Right kidney (tissue), 1 donor: ENCODE measurements around the gene SERPINA1.

Source experiments
- DNase-seq: peaks from one replicate; pipeline ENCODE4 v3.0.0-alpha.2; 2016

Gene SERPINA1

GRCh38 chr14:94384342-94384741 is 4.1 kb downstream of the SERPINA1 start:
- no peak for DNase-seq

DNA sequence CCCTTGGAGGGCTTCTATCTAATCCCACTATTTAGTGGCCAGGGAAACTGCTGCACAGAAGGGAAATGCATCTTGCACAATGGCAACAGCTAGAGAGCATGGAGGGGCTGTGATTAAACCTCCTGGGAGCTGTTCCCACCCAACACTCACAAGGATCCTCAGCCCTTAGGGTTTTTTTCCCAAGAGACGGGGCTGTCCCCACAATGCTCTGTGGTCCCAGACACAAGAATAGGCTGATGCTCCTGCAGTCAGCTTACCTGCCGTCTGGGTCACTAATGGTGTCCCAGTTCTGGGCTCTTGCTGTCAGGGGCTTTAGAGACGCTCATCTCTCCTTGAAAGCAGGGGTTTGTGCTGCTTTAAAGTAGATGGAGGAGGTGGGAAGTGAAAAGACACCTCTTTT is 4.6 kb downstream of the SERPINA1 start:
- DNase-seq = no peak

DNA sequence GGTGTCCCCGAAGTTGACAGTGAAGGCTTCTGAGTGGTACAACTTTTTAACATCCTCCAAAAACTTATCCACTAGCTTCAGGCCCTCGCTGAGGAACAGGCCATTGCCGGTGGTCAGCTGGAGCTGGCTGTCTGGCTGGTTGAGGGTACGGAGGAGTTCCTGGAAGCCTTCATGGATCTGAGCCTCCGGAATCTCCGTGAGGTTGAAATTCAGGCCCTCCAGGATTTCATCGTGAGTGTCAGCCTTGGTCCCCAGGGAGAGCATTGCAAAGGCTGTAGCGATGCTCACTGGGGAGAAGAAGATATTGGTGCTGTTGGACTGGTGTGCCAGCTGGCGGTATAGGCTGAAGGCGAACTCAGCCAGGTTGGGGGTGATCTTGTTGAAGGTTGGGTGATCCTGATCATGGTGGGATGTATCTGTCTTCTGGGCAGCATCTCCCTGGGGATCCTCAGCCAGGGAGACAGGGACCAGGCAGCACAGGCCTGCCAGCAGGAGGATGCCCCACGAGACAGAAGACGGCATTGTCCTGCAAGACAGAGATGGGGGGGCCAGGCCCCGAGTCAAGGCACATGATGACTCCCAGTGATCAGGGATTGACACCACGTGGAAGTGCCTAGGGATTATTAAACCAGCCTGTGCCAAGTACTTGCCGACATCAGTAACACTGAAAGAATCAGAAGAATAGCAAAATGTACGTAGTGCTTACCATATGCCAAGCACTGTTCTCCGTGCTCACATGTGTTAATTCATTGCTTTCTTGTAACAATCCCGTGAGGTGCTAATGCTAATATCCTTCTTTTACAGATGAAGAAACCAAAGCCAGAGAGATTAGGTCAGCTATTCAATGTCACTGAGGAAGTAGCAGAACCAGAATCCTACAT is 5.4 kb downstream of the SERPINA1 start:
- DNase-seq = no peak

- no peak for DNase-seq
Measured at GRCh38 chr14:94382099-94382715, 6.2 kb downstream of the SERPINA1 start.

- no peak for DNase-seq
Measured at GRCh38 chr14:94381149-94382030, 7.0 kb downstream of the SERPINA1 start.

DNA sequence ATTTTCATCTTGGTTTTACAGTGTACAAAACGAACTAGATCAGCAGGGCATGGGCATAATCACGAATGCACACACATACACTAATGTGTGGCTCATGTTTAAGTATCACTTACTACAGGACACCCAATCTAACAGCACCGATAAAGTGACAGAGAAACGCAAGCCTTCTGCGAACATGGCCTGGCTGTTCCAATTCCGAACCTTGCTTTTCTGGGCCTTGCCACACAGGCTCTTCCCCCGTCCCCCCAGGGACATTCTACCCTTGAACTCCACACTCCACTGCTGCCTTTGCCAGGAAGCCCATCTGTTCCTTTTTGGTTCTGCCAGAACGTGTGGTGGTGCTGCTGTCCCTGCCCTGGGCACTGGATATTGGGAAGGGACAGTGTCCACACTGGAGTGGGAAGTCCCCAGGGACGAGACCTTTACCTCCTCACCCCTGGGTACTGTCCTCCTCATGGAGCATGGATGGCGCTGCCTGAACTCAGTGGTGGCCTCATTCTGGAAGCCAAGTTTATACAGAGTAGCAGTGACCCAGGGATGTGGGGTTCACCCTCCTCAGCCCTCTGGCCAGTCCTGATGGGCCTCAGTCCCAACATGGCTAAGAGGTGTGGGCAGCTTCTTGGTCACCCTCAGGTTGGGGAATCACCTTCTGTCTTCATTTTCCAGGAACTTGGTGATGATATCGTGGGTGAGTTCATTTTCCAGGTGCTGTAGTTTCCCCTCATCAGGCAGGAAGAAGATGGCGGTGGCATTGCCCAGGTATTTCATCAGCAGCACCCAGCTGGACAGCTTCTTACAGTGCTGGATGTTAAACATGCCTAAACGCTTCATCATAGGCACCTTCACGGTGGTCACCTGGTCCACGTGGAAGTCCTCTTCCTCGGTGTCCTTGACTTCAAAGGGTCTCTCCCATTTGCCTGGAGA is 7.9 kb downstream of the SERPINA1 start:
- no peak for DNase-seq

GRCh38 chr14:94379291-94380224 is 8.8 kb downstream of the SERPINA1 start:
- DNase-seq = no peak

GRCh38 chr14:94378527-94379290 is 9.7 kb downstream of the SERPINA1 start:
- DNase-seq = no peak

GRCh38 chr14:94377866-94378470 is 10.4 kb downstream of the SERPINA1 start:
- DNase-seq = no peak

GRCh38 chr14:94376976-94377865 is 11.2 kb downstream of the SERPINA1 start:
- no peak for DNase-seq

DNA sequence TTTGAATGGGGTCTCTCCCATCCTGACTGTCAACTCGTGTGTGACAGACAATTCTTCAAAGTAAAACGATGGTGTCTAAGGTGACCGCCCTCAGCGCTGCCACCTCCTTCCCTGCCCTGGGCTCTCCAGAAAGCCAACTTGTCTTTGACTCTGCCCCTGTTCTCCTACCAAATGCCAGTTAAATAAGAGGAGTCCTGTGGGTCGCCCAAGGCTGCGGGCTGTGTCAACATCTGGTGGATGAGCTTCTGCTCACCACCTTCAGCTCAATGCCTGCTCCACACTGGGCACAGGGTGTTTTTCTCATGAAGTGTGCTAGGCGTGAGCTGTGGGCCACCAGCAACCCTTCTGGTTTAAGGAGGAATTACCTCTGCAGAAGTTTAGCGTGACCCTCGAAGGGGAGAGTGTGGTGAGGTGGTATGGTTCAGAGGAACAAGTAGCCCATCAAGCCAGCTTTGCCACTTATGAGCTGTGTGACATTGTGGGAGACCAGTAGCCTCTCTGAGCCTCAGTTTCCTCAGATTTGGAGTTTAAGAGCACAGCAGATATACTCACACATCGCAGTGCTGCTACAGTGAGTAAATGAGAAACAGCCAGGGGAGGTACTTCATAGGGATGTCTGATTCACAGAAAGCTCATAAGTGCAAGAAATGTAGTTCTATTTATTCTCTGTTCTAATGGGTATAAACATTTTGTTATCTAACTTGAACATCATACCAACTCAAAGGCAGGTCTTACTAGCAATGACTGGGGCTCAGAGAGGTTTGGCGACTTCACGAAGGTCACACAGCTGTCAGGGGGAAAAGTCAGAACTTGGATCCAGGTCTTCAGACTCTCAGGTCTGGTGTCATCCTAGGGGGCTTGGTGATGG is 12.1 kb downstream of the SERPINA1 start:
- DNase-seq = no peak

GRCh38 chr14:94375552-94376107 is 12.8 kb downstream of the SERPINA1 start:
- no peak for DNase-seq

DNA sequence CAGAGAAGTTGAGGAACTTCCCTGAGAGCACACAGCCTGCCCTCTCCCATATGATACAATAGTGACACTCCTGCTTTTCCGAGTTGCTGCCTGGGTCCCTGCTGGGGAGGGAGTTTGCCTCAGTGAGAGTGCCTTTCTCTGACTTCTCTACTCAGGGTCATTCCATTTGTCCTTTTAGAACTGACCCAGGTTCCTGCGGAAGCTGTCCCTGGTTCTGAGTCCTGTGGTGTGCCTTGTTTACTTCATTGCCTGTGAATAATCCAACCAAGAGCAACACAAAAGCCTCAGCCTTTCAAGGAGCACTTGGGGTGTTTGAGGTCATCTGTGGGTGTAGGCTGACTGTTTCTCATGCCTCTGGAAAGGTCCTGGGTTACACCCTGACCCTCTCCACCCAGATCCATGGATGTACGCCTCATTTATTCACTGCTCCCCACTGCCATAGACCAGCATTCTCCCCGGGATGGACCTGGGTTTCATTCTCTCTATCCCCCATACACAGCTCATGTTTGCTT is 13.6 kb downstream of the SERPINA1 start:
- no peak for DNase-seq

DNA sequence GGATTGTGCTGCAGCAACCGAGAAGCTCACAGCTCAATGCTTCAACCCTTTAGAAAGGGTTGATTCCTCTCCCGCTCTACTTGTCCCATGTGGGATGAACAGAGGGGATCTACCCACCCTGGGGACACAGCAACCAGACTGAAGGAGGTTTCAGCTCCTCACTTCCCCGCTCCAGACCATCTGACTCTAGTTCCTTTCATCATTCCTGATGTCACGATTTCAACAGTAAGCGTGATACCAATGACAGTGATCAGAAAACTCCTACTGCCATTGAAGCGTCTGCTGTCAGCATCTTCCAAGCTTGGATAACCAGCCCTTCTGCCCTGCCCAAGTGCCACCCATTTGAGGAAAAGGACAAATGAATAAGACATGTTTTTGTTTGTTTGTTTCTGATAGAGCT is 14.3 kb downstream of the SERPINA1 start:
- no peak for DNase-seq

DNA sequence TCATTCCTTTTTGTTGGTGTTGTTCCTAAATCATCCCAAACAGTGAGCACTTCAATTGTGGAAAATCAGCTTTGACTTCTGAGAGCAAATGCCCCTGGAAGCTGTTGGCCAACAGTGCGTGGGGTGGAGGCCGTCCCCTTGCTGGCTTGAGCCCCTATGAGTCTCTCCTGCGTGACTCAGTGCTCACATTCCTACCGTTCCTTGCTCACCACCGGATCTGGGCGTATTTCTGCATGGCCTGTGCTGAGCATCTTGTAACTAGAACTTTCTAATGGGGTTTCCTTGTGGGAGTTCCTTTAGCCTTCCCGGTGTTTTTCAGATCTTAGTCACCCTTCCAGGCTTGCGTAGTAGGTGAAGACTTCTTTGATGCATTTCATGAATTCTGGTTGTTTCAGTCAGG is 14.7 kb downstream of the SERPINA1 start:
- DNase-seq = no peak

DNA sequence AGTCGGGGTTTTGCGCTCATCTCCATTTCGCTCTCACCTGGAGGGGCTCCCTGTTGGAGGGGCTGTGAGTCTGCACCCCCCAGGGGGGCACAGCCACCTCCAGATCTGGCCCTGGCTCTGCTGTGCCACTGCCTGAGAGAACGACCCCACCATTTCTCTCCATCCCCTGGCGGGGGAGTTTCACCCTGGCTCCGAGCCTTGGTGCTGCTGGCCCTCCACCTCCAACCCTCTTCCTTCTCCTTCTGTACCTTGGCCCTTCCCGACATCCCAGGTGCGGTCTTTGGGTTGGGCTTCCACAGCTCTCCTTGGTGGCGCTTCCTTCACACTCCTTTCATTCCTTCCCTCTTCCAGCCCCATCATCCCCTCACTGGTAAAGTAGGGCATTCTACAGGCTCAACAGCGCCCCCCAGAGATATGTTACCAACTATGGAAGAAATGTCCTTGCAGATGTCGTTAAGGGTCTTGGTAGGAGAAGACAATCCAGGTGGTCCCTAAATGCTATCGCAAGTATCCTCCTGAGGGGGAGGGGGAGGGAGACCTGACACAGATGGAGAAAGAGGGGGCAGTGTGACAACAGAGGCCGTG is 16.3 kb downstream of the SERPINA1 start:
- DNase-seq = no peak
